GM19395 (cell line): ENCODE measurements around the gene FBXO48.
A peak's percentile ranks its signal among the peaks of the same experiment; 100 is the strongest.
"Not testable (repeated sequence)": the region's sequence is repeated elsewhere in the genome, so short reads cannot be mapped to it uniquely, and the experiment has no call there.

ENCODE experiments used
- ATAC-seq: cut with Tn5 transposase; IDR thresholded peaks from one replicate; pipeline ENCODE4 v1.9.1; 2021; ENCODE audit warnings: mild to moderate bottlenecking, moderate library complexity; ENCODE audit not compliant: unreplicated experiment

Gene FBXO48

DNA sequence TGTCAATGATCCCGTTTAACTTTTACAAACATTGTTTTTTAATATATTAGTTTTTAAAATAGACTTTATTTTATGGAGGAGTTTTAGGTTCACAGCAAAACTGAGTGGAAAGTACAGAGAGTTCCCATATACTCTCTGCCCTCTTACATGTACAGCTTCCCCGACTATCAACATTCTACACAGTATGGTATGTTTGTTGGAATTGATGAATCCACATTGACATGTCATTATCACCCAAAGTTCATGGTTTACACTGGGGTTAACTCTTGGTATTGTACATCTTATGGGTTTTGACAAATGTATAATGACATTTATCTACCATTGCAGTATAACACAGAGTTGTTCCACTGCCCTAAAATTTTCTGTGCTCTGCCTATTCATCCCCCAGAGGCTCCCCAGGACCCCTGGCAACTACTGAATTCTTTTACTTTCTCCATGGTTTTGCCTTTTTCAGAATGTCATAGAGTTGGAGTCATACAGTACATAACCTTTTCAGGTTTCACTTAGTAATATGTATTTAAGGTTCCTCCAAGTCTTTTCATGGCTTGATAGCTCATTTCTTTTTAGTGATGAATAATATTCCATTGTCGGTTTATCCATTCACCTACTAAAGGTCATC, 5.8 kb upstream of the FBXO48 start:
- no peak for ATAC-seq

GRCh38 chr2:68471385-68471784, 4.3 kb upstream of the FBXO48 start:
- no peak for ATAC-seq

DNA sequence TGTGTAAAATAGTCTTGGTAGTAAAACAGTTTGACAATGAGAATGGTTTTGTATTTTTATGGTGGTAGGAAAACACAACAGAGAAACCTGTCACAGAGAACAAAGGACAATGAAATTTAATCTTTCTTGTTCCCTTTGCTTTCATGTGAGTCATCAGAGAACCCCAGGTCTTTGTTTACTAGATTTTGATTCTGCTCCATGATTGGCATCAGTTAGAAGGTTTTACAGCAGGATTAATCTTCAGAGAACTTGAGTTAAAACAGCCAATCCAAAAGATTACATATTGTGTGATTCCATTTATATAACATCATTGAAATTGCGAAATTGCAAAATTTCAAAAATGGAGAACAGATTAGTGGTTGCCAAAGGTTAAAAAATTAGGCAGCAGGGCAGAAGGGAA, 2.8 kb upstream of the FBXO48 start:
- ATAC-seq = no peak

DNA sequence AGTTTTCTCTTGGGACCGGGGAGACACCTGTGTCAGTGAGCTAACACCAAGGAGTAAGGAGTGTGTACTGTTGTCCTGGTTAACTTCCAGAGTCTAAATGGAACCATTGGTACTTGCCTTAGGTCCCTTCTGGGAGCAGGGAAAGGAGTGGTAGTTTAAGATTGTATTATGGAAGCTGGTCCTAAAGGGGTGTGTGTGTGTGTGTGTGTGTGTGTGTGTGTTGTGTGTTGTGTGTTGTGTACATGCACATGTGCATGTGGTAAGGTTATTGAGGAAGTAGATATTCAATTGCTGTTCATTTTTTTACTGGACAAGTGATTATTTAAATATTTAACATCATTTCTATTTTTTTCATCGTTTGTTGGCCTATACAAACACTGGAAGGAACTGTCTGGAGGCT, 1.7 kb upstream of the FBXO48 start:
- ATAC-seq = no peak

DNA sequence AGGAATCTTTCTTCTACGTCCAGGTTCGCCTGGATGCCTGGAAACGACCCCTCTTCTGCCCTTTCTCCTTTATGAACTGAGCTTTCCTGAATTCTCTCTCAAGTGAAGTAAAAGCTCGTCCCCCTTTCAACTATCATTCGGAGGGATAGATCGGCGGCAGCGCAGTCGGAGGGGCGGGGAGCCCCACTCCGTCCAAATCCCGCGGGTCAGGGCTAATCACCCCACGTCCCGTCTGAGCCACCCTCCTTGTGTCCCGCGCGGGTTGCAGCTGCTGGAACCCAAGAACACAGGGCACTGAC, 367 bp downstream of the FBXO48 start:
- peak; percentile 43 for ATAC-seq

DNA sequence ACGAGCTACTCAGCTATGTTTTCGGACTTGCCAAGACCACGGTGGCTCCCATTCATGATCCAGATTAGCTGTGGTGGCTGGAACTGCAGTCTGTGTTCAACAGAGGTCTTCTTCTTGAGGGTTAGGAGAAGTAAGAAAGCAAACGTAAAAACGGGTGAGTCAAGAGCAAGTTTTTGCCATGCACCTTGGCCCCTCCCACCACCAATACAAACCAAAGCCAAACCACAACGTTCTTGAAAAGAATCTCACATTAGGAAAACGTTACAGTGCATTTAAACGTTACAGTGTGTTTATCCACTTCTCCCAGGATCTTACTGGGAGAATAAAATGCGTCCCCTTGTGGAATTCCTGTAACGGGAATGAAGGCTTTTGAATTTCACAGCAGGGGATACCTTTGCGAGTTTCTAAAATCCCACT, 725 bp downstream of the FBXO48 start:
- ATAC-seq = no peak

DNA sequence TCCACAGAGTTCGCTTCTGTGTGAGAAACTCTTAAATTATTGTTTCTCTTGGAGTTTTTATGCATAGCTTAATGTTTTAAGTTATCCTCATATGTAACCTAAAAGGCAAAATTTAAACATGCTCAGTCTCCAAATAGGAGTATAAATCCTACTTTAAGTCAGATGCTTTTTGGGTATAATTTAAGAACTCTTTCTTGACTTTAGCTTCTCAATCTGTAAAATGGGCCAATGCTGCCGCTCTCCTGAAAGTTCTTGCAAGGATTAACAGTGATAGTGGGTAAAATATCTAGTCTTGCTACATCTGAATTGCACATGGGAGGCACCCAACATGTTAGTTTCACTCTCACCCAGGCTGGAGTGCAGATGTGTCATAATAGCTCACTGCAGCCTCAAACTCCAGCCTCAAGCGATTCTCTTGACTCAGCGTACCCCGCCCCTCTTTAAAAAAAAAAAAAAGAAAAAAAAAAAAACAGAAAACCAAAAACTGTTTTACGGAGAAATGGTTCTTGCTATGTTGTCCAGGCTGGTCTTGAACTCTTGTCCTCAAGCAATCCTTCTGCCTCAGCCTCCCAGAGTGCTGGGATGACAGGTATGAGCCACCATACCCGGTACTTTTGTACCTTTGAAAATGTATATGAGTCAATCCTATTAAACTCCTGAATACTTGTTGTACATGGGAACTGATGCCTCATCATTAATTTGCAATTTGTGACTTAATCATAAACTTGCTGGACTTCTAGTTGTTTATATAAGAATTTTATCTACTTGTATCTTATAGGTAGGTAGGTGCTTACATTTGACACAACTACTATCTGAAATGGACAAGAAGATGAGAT, 1.8 kb downstream of the FBXO48 start:
- ATAC-seq = no peak

GRCh38 chr2:68464651-68465050, 2.4 kb downstream of the FBXO48 start:
- no peak for ATAC-seq

DNA sequence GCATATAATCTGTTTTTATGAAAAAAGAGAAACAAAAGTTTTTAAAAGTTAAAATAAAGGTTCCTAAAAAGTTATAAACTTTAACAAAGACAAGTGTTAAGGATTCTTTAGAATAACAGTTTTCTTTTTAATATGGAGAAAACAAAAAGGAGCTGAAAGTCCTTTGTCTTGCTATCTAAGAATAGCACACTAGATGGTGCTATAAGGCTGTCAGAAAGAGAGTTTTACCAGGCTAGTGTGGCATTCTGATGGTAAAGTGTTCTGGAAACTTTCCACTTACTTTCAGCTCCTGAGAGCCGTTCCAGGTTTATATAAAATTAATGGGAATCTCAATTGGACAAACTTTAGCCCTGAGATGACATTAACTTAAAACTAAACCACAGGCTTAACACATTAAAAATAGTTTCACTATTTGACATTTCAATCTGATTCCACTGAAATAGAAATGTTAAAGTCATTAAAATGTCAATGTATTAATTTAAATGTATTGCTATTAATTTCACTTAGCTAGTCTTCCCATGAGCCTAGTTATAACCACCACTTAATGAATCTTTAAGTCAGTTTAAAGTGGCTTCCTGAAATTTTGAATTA, 3.7 kb downstream of the FBXO48 start:
- ATAC-seq = no peak

DNA sequence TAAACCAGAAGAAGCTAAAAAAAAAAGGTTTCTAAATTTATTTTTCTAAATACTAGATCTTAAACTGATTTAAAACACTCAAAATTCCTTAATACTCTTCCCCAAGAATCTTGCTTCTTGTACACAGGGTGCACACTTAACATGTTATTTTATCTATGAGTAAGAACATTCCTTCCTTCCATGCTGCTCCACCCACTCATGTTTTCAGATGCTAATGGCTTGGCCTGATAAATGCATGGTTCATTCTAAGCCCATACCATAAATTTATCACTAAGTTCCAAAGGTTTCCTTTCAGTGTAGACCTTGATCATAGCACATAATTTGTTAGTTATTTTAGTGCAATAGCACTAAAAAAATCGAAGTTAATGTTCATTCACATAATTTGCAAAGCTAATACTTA, 8.1 kb downstream of the FBXO48 start:
- ATAC-seq = no peak

- no peak for ATAC-seq
These were observed 10.9 kb downstream of the FBXO48 start for GRCh38 chr2:68456198-68456597.

DNA sequence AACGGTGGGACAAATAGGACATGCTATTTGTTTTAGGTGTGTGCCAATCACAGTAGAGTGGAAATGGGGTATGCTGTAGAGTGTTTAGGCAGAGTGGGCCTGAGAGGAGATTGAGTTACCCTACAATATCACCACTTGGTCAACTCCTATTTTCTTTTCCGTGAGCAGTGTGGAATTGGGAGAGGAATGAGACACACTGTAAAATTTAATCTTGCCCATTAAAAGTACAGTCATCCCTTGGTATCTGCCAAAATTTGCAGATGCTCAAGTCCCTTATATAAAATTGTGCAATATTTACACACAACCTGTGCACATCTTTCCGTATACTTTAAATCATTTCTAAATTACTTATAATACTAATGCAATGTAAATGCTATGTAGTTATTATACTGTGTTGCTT, 12.4 kb downstream of the FBXO48 start:
- no peak for ATAC-seq

DNA sequence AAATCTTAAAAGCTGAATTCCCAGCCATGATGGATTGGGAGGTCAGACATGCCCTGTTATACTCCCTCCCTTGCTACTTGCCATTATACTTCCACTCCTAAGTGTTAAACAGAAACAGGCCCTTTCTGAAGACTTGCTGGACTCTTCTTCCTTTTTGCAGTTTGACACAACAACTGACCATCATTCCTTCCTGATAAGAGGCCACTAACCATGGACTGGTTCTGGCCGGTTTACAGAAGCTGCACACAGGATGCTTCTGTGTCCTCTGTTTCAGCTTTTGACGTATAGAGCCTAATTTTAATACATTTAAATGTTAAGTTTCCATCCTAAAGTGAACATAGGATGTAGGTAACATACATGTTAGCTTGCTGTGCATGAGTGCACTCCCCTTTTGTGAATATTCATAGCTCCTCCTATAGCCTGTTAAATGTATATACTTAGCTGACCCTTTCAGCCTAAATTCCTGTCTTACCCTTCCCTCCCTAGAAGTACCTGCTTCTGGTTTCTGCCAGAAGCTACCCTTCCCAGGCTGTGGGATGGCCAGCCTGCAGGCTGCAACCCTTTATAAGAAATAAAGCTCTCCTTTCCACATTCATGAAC, 13.2 kb downstream of the FBXO48 start:
- no peak for ATAC-seq

- ATAC-seq = no peak
These were observed 14.8 kb downstream of the FBXO48 start for GRCh38 chr2:68452158-68452900.

GRCh38 chr2:68448671-68449653, 18.1 kb downstream of the FBXO48 start:
- ATAC-seq = no peak

- no peak for ATAC-seq
These were observed 20.0 kb downstream of the FBXO48 start for GRCh38 chr2:68447118-68447517.

- ATAC-seq = not testable (repeated sequence)
These were observed 20.7 kb downstream of the FBXO48 start for GRCh38 chr2:68446425-68446824.

GRCh38 chr2:68441994-68442322, 25.1 kb downstream of the FBXO48 start:
- no peak for ATAC-seq

GRCh38 chr2:68441179-68441993, 25.7 kb downstream of the FBXO48 start:
- peak; percentile 99 for ATAC-seq
